GM18867 (cell line): ENCODE results near the gene SLC17A9.

ENCODE experiments used
- ATAC-seq: cut with Tn5 transposase; IDR thresholded peaks from one replicate; pipeline ENCODE4 v1.9.1; 2021; ENCODE audit warnings: mild to moderate bottlenecking, moderate library complexity; ENCODE audit not compliant: unreplicated experiment

The SLC17A9 gene

GRCh38 chr20:62980380-62980960 lies 28.0 kb downstream of the SLC17A9 start:
- no peak for ATAC-seq

GRCh38 chr20:62980970-62981369 lies 28.5 kb downstream of the SLC17A9 start:
- no peak for ATAC-seq

GRCh38 chr20:62982124-62983075 lies 29.9 kb downstream of the SLC17A9 start:
- no peak for ATAC-seq

GRCh38 chr20:62983210-62983609 lies 30.7 kb downstream of the SLC17A9 start:
- no peak for ATAC-seq

GRCh38 chr20:62984666-62985443 lies 32.3 kb downstream of the SLC17A9 start:
- no peak for ATAC-seq

- no peak for ATAC-seq
These were observed 32.9 kb downstream of the SLC17A9 start for GRCh38 chr20:62985444-62985778.

- no peak for ATAC-seq
These were observed 33.8 kb downstream of the SLC17A9 start for GRCh38 chr20:62986257-62986800.

- no peak for ATAC-seq
These were observed 34.6 kb downstream of the SLC17A9 start for GRCh38 chr20:62987114-62987513.

GRCh38 chr20:62989201-62989601 lies 36.7 kb downstream of the SLC17A9 start:
- no peak for ATAC-seq

- ATAC-seq, result no peak
These were observed 37.9 kb downstream of the SLC17A9 start for GRCh38 chr20:62990306-62990825.

GRCh38 chr20:62991196-62991807 lies 38.8 kb downstream of the SLC17A9 start:
- no peak for ATAC-seq

- ATAC-seq, result no peak
These were observed 39.4 kb downstream of the SLC17A9 start for GRCh38 chr20:62991863-62992262.

- ATAC-seq, result no peak
These were observed 41.5 kb downstream of the SLC17A9 start for GRCh38 chr20:62993856-62994494.

- no peak for ATAC-seq
These were observed 42.4 kb downstream of the SLC17A9 start for GRCh38 chr20:62994869-62995281.

- ATAC-seq, result no peak
These were observed 43.0 kb downstream of the SLC17A9 start for GRCh38 chr20:62995481-62995880.

GRCh38 chr20:62995898-62996595 lies 43.5 kb downstream of the SLC17A9 start:
- ATAC-seq, result no peak

- no peak for ATAC-seq
These were observed 44.1 kb downstream of the SLC17A9 start for GRCh38 chr20:62996596-62996982.

- no peak for ATAC-seq
These were observed 45.0 kb downstream of the SLC17A9 start for GRCh38 chr20:62997417-62998035.

GRCh38 chr20:62998449-62998848 lies 45.9 kb downstream of the SLC17A9 start:
- no peak for ATAC-seq
